MCF 10A (cell line): ENCODE measurements around the gene DUOXA1. TPM values are rescaled to one million over a fixed set of nuclear protein-coding genes. Genes with fewer than 3 reads are reported as not detected.

Experiments used
- BruUV-seq: library from RNA; stranded (reverse); fragments of 400-500 nt; replicated peaks from 2 replicates; lab custom pipeline; 2021; lab: Mats Ljungman, UMichigan
- CTCF ChIA-PET: fragments of 300-600 bp; sonication (Branson Sonifier 250); formaldehyde crosslinking; extraction: SDS; loops from one replicate; lab custom pipeline; 2021; ENCODE audit warnings: antibody characterized with exemption, inconsistent platforms; lab: Yijun Ruan, JAX
- POLR2A ChIA-PET: fragments of 300-600, 350-650 bp; sonication (Branson Sonifier 250); formaldehyde crosslinking; extraction: SDS; loops from one replicate; lab custom pipeline; 2020; ENCODE audit warnings: antibody characterized with exemption, inconsistent platforms; lab: Yijun Ruan, JAX
- DNase-seq: peaks from one replicate; pipeline ENCODE4 v3.0.0-alpha.2; 2018; ENCODE audit not compliant: unreplicated experiment
- H3K27ac Mint-ChIP-seq: one replicate; pipeline ENCODE4 v1.8.0; 2022; ENCODE audit warnings: mild to moderate bottlenecking, low read depth, mixed read lengths; ENCODE audit not compliant: unreplicated experiment
- H3K27me3 Mint-ChIP-seq: one replicate; pipeline ENCODE4 v1.8.0; 2022; ENCODE audit warnings: mixed read lengths; ENCODE audit not compliant: insufficient read depth, unreplicated experiment
- H3K36me3 Mint-ChIP-seq: one replicate; pipeline ENCODE4 v1.8.0; 2022; ENCODE audit warnings: mild to moderate bottlenecking, moderate library complexity, mixed read lengths; ENCODE audit not compliant: insufficient read depth, unreplicated experiment
- H3K4me1 Mint-ChIP-seq: one replicate; pipeline ENCODE4 v1.8.0; 2022; ENCODE audit warnings: mixed read lengths; ENCODE audit not compliant: insufficient read depth, unreplicated experiment
- H3K4me3 Mint-ChIP-seq: one replicate; pipeline ENCODE4 v1.8.0; 2022; ENCODE audit warnings: mild to moderate bottlenecking, moderate library complexity, mixed read lengths; ENCODE audit not compliant: unreplicated experiment
- H3K9me3 Mint-ChIP-seq: one replicate; pipeline ENCODE4 v1.8.0; 2022; ENCODE audit warnings: mixed read lengths; ENCODE audit not compliant: unreplicated experiment
- CTCF ChIP-seq: fragments of 200-600 bp; IDR thresholded peaks from one replicate; pipeline ENCODE4 v1.8.0; 2022; ENCODE audit warnings: antibody characterized with exemption, mild to moderate bottlenecking; ENCODE audit not compliant: unreplicated experiment
- intact Hi-C: fragments of 100-400 bp; cut with micrococcal nuclease; formaldehyde crosslinking; loops from 2 replicates; pipeline ENCODE4 v1.14.1; 2022
- total RNA-seq: library from RNA; stranded (reverse); gene quantifications from 2 replicates; pipeline ENCODE4 v1.2.3, GENCODE V29; 2022

The DUOXA1 gene
- total RNA-seq, 1 experiment from 2014 or later, result 1.3 TPM

GRCh38 chr15:45168751-45169551 lies 39.3 kb upstream of the DUOXA1 start:
- no peak for TF ChIP-seq CTCF
- no TSS peak for BruUV-seq
- Mint-ChIP-seq H3K36me3 (peaks cover 2% of the 10 kb centered on the region), H3K4me3 (no peak overlapping the region), H3K4me1 (no peaks in the 10 kb centered on the region), H3K27me3 (no peaks in the 10 kb centered on the region), H3K9me3 (no peaks in the 10 kb centered on the region), H3K27ac (no peak overlapping the region)
- POLR2A ChIA-PET, result interaction anchor here (1.4 to 6.7 kb wide), 2 partner anchors 29 to 31 kb away, joined by 3 to 113 read pairs; no protein-coding TSS in a partner anchor
- DNase-seq, result no peak
- intact Hi-C loops, result no loop called here
- CTCF ChIA-PET, result interaction anchor here (0.7 to 3.5 kb wide), 12 partner anchors 11 to 231 kb away, joined by 3 to 36 read pairs (median 7); no protein-coding TSS in a partner anchor

GRCh38 chr15:45168286-45168685 lies 38.6 kb upstream of the DUOXA1 start:
- BruUV-seq, result no TSS peak

GRCh38 chr15:45167631-45168205 lies 38.0 kb upstream of the DUOXA1 start:
- ChIA-PET POLR2A (interaction anchor here (0.7 to 6.7 kb wide), 8 partner anchors 10 to 235 kb away, joined by 3 to 113 read pairs (median 4); a partner anchor contains a TSS), CTCF (interaction anchor here (0.5 to 3.5 kb wide), 24 partner anchors 9 to 232 kb away, joined by 3 to 36 read pairs (median 5); no protein-coding TSS in a partner anchor)
- no peak for TF ChIP-seq CTCF
- Mint-ChIP-seq H3K27ac (peak overlapping the region; percentile 63), H3K27me3 (no peaks in the 10 kb centered on the region), H3K4me3 (peak overlapping the region; percentile 71), H3K9me3 (no peaks in the 10 kb centered on the region), H3K4me1 (peaks cover 12% of the 10 kb centered on the region), H3K36me3 (peaks cover 8% of the 10 kb centered on the region)
- no peak for DNase-seq
- no TSS peak for BruUV-seq
- intact Hi-C loops, result loop anchor here (1.0 kb wide), 2 partner anchors 31 to 41 kb away; no protein-coding TSS in a partner anchor

More at GRCh38 chr15:45168286-45168685, 38.6 kb upstream of the DUOXA1 start:
- H3K27me3 Mint-ChIP-seq, result no peaks in the 10 kb centered on the region
- ChIA-PET CTCF (interaction anchor here (0.5 to 3.5 kb wide), 17 partner anchors 10 to 231 kb away, joined by 3 to 36 read pairs (median 6); no protein-coding TSS in a partner anchor), POLR2A (interaction anchor here (1.0 to 6.7 kb wide), 5 partner anchors 31 to 234 kb away, joined by 3 to 113 read pairs (median 5); a partner anchor contains a TSS)
- no peaks in the 10 kb centered on the region for H3K9me3 Mint-ChIP-seq
- intact Hi-C loops, result no loop called here
- peaks cover 8% of the 10 kb centered on the region for H3K36me3 Mint-ChIP-seq
- TF ChIP-seq CTCF, result no peak
- H3K4me3 Mint-ChIP-seq, result no peak overlapping the region
- peaks cover 6% of the 10 kb centered on the region for H3K4me1 Mint-ChIP-seq
- no peak overlapping the region for H3K27ac Mint-ChIP-seq
- DNase-seq, result no peak
